GM21737 (cell line): Measurements from ENCODE around the gene NT5DC2.

ENCODE experiments used
- ATAC-seq: cut with Tn5 transposase; IDR thresholded peaks from one replicate; pipeline ENCODE4 v1.9.1; 2021; ENCODE audit warnings: mild to moderate bottlenecking, moderate library complexity; ENCODE audit not compliant: unreplicated experiment

The NT5DC2 gene

DNA sequence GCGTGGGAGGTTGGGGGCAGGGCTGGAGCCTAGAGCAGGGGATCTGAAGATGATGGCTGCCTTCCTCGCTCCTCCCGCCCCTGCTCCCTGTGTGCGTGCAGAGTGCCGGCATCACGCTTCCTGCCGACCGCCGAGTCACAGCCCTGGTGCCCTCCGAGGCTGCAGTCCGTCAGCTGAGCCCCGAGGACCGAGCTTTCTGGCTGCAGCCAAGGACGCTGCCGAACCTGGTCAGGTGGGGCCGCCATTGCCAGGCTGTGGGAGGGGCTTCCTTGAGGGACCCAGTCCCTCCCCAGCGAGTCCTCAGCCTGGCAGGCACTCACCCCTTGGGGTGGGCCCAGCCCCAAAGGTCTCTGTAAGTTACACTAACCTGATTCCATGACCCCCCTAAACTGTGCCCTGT lies 20.9 kb downstream of the NT5DC2 start:
- ATAC-seq = no peak

DNA sequence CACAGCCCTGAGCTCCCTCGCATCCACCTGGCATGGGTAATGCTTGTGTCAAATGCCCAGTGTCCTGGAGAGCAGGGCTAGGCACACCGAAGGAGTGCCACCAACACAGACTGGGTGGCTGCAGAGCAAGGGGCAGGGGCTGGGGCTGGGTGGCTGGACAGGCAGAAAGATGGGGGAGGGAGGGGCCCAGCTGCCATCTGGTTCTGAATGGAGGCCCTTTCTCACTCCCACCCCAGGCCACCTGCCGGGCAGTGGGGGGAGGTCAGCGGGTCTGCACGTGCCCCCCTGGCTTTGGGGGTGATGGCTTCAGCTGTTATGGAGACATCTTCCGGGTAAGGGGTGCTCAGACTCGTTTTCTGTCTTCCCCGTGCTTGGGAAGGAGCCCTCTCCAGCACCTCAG lies 21.6 kb downstream of the NT5DC2 start:
- ATAC-seq = no peak

DNA sequence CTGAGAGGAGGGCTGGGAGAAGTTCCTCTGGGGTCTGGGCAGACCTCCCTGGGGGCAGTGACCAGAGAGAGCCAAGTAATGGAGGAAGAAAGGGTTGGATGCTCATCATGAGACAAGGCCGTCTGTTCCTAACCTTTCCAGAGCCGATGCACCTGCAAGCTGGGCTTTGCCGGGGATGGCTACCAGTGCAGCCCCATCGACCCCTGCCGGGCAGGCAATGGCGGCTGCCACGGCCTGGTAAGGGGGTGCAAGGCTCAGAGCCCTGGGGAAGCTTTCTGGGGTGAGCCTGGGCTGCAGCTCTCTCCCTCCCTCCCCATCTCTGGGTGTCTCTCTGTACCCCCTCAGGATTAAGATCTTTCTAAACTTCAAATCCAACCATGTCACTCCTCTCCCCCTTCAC lies 22.1 kb downstream of the NT5DC2 start:
- ATAC-seq = no peak

DNA sequence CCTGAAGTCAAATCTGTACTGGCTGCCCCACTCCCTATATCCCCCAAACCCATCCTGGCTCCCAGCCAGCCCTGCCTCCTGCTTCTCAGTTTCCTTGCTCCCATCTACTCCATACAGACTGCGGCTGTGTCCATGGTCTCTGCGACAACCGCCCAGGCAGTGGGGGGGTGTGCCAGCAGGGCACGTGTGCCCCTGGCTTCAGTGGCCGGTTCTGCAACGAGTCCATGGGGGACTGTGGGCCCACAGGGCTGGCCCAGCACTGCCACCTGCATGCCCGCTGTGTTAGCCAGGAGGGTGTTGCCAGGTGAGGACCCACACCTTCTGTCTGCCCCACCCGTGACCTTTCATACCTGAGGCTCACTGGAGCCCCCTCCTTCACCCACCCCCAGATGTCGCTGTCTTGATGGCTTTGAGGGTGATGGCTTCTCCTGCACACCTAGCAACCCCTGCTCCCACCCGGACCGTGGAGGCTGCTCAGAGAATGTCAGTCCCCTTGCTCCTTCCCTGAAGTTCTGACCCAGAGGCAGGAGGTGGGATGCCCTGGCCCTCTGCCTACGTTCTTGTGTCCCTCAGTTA lies 23.8 kb downstream of the NT5DC2 start:
- ATAC-seq = no peak

DNA sequence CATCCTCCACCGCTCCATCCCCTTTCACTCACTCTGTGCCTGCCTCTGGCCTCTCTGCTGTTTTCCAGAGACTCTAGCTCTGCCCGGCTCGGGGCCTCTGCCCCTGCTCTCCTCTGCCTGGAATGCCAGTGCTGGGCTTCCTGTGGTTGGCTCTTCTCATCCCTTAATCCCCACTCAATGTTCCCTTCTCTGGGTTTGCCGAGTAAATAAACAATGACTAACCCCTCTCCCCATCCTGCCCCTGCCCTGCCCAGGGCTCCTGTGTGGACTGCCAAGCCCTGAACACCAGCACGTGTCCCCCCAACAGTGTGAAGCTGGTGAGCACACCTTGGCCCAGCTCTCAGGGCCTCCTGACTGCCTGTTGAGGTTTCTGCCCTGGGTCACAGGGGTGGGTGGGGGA lies 26.3 kb downstream of the NT5DC2 start:
- ATAC-seq = no peak

DNA sequence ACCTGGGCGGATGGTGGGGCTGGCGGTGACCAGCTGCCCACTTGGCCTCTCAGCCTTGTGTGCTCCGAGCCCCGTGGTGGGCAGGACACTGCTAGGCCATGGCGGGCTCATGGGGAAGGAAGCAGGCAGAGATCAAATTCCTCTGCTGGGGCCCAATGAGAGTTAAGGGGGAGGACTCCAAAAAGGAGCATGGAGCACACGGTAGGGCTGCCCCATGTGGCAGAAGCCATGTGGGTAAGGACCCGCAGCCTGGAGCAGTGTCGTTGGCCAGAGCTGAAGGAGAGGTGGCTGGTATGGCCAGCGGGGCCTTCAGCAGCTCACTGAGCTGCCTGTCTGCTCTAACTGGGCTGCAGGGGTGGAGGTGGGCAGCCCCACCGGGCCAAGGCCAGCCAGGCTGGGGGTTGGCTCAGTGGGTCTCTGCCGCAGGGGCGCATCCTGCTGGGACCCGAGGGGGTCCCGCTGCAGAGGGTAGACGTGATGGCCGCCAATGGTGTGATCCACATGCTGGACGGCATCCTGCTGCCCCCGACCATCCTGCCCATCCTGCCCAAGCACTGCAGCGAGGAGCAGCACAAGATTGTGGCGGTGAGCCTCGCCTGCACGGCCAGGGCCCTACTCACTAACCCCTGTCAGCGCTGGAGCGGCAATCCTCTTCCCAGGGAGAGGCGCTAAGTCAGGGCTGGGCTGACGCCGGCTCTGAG lies 27.2 kb downstream of the NT5DC2 start:
- ATAC-seq = no peak

DNA sequence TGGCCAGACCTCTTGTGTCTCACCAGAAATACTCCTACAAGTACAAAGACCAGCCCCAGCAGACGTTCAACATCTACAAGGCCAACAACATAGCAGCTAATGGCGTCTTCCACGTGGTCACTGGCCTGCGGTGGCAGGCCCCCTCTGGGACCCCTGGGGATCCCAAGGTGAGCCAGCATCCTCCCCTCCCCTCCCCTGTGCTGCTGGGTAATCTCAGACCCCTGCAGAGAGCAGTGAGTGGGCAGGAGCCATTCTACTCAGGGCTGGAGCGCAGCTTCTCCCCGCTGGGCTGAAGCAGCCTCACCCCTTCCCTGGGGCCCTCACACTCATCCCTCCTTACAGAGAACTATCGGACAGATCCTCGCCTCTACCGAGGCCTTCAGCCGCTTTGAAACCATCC lies 28.7 kb downstream of the NT5DC2 start:
- no peak for ATAC-seq

DNA sequence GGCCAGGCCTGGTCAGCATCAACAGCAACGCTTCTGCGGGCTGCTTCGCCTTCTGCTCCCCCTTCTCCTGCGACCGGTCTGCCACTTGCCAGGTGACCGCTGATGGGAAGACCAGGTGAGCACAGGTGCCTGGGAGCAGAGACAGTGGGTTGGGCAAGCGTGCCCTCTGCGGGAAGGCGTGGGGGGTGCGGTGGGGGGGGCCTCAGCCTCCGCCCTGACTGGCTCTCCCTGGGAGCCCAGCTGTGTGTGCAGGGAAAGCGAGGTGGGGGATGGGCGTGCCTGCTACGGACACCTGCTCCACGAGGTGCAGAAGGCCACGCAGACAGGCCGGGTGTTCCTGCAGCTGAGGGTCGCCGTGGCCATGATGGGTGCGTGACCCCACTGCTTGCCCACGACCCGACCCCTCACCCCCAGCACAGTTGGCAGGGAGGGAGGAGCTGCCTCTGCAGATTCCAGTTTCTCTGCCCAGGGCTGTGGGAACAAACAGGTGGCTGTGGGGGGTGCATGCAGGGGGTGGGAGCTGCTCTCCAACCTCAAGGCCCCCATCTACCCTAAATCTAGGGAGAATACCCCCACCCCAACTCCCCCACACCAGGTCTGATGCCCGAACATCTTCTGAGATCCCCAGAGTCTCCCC lies 29.8 kb downstream of the NT5DC2 start:
- no peak for ATAC-seq

DNA sequence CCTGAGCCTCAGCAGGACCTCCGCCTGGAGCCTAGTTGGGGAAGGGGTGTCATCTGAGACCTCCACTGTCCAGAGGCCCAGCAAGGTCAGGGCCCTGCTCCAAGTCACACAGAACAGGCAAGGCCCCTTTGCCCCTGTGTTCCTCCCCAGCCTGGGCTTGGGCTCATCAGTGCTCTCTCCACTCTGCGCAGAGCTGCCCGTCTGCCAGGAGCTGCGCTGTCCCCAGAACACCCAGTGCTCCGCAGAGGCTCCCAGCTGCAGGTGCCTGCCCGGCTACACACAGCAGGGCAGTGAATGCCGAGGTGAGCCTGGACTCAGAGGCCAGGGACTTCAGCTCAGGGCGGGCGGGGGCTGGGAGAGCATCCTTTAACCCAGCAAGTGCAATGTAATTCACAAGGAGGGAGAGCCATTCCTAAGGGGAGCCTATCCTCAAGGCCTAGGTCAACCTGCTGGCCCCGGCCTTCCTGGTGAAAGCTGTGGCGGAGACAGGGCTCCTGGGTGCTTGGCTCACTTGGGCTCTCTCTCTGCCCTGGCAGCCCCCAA lies 30.8 kb downstream of the NT5DC2 start:
- no peak for ATAC-seq

DNA sequence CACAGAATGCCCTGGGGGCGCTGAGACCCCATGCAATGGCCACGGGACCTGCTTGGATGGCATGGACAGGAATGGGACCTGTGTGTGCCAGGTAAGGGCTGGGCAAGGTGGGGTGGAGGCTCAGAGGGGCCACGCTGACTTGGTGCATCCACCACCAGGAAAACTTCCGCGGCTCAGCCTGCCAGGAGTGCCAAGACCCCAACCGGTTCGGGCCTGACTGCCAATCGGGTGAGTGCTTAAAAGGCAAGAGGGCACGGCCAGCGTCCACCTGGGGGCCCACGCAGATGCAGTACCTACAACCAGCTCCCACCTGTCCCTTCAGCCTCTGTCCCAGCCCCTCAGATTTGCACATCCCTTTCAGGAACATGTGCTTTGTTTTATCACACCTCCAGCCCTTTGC lies 31.7 kb downstream of the NT5DC2 start:
- ATAC-seq = no peak

DNA sequence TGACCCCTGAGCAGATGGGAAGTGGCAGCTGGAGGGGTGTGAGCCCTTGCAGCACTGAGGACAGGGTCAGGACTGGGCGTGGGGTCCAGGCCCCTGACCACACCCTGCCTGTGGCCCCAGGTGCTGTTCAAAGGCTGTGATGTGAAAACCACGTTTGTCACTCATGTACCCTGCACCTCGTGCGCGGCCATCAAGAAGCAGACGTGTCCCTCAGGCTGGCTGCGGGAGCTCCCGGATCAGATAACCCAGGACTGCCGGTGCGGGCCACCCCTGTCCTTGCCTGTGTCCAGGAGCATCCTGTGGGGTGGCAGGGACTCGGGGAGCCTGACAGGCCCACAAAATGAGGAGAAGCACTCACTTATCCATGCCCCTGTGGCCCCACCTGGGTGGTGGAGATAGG lies 32.6 kb downstream of the NT5DC2 start:
- ATAC-seq = no peak

DNA sequence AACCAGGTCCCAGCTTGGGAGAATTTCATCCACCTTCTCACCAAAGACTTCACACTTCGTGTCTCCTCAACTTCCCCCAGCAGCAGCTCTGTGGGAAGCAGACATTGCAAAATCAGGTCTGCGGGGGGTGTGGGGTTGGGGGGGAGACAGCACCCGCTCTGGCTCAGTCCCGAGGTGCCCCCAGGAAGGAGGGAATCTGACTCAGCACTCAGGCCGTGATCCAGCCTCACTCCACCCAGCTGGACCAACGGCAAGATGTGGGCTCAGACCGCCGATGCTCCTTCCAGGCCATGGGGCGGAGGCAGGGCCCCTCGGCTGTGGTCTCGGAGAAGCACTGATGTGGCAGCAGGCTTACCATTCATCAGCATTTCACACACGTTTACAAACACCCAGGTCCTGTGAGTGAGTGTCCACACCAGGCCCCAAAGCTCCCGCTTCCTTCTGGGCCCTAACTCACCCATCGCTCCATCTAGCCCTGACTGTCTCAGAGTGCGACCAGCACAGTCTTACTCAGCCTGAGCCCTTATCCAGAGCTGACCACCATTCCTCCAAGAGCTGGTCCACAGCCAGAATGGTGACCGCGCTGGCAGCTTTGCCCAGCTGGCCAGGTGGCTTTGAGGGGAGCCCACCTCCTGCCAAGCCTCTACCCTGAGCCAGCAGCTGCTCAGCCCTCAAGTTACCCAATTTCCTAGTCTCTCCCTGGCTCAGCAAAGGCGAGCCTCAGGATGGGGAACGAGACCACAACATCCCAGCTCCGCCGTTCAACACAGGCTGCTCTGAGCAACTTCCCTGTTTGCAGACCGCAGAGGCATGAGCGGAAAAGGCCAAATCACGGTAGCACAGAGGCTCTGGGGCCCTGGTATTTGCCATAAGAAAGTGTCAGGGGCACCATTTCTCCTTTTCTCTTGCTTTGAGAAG lies 35.3 kb downstream of the NT5DC2 start:
- ATAC-seq = no peak

DNA sequence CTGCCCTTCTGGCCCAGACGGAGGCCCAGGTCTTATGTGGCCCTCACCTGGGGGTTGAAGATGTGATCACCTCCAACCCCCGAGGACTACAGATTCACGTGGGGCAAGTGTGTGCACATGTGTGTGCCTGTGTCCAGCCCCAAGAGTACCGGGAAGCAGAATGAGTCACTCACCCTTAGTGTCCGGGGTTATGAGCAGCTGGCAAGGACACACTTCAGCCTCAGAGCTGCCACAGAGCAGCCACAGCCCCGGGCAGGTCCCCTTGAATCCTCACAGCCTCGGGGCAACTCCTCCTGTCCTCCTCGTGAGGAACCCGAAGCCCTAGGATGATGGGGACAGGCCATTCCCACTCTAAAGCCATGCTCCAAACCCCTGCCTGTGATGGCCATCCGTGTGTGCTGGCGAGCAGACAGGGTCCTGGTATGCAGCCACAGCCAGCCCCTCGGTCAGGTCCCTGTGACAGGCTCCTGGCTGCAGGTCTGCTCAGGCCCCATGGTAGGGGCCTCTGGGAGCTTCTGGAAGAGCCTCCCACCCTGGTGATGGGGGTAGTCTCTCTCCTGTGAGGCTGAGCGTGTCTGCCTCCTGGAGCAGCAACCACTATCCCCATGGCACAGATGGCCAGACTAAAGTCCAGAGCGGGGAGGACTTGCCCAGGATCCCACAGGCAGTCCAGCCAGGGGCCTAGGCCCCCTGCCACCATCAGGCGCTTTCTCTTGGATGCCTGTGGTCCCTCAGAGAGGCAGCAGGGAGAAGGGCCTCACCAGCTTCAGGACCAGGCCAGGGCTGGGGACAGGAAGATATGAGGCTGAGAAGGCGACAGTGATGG lies 37.7 kb downstream of the NT5DC2 start:
- no peak for ATAC-seq

DNA sequence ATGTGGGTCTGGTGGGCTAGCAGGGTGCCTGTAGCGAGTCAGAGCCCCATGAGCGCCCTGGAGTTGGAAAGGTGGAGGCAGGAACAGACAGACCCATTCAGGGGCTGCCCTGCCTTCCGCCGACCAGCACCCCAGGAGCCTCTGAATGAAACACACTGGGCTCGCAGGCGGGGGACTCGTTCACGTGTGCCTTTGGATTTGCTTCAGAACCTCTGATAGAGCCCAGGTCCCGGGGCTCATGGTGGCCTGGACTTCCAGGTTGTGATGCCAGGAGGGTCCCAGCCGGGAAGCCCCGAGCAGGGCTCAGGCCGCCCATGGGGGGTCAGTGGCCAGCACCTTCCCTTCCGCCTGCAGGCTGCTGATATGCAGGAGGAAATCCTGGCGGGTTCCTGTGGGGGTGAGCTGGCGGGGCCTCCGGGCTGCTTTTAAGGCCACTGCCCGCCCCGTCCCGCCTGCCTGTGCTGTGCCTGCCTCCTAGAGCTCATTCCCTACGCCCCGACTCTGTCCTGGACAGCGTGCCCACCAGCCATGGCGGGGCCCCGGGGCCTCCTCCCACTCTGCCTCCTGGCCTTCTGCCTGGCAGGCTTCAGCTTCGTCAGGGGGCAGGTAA lies 38.7 kb downstream of the NT5DC2 start, which contains the start of gene STAB1:
TSS of gene STAB1 (plus strand) at position 453 of the 610 bp plus-strand sequence. CDS start at position 529, 76 bp downstream.
- no peak for ATAC-seq

DNA sequence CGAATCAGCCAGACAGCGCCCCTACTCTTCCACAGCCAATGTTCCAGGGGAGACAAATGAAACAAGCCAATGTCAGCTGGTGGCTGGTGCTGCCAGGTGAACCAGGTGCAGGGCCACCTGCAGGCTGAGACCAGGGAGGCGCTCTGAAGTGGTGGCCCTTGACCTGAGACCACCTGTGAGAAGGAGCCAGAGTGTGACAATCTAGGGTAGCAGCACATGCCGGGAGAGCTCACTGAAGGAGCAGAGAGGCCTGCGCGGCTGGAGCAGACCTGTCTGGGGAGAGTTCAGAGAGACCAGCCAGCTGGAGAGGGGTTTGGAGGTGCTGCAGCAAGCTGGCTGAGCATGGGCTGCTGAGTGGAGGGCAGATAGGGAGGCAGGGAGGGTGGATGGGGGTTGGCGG lies 39.2 kb downstream of the NT5DC2 start:
- ATAC-seq = no peak

DNA sequence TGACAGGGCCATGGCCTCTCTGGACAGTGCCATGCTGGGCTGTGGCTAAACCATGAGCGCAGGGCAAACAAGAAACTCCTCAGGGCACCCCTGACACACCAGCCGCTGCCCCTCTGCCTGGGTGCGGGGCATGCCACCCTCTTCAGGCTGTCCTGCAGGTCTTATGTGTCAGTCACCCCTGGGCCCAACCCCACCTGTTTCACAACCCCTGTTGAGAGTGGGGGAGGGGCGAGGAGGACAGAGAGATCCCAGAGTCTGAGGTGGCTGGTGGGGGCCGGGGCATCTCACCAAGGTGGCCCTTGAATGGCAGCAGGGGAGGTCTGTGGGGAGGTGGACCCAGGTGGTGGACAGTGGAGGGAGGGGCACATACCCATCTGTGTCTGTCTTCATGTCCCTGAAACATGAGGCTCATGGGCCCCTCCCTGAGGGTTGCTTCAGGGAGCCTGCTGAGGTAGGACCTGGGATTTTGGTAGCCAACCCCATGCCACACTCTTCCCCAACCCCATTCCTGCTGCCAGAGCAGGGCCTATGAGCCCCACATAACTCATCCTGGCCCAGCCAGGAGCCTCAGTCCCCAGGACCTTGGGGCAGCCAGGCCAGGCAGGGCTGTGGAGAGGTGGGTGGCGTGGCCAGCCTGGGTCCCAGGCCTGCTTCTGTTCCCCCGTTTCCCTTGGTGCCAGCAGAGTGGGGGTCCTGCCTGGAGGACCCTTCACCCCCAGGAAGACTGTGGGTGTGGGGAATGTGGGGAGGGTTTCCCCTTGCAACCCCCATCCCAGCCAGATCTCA lies 40.2 kb downstream of the NT5DC2 start:
- ATAC-seq = no peak

DNA sequence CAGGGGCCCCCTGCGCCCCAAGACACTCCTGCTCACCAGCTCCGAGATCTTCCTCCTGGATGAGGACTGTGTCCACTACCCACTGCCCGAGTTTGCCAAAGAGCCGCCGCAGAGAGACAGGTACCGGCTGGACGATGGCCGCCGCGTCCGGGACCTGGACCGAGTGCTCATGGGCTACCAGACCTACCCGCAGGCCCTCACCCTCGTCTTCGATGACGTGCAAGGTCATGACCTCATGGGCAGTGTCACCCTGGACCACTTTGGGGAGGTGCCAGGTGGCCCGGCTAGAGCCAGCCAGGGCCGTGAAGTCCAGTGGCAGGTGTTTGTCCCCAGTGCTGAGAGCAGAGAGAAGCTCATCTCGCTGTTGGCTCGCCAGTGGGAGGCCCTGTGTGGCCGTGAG lies 41.6 kb downstream of the NT5DC2 start:
- ATAC-seq = no peak

DNA sequence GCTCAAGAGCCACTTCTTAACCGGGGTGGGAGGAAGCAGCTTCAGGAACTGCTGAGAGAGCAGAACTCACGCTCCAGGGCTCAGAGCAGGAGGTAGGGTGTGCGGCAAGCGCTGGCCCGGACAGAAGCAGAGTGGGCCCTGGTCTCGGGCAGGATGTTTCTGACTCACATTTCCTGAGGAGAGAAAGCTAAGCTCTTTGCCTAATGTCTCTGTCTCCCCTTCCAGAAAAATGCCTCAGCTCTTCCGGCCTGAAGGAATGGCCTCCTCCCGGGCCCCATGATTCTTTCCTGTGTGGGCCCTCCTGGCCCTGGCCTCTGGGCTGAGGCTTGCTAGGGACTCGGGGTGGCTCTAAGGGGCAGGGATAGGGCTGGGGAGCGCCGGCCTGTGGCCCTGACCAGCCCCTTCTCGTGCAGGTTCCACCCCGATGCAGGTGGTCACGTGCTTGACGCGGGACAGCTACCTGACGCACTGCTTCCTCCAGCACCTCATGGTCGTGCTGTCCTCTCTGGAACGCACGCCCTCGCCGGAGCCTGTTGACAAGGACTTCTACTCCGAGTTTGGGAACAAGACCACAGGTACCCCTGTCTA lies 42.6 kb downstream of the NT5DC2 start:
- ATAC-seq = no peak
